LHCN-M2 (cell line): Measurements from ENCODE around the gene EPHA2. TPM values are rescaled to one million over a fixed set of nuclear protein-coding genes. Genes with fewer than 3 reads are reported as not detected.
A peak's percentile ranks its signal among the peaks of the same experiment; 100 is the strongest.
"Not testable (repeated sequence)": the region's sequence is repeated elsewhere in the genome, so short reads cannot be mapped to it uniquely, and the experiment has no call there.

Source experiments
- DNase-seq: peaks from one replicate; pipeline ENCODE4 v3.0.0-alpha.2; 2012; ENCODE audit warnings: low read depth
- polyA plus RNA-seq: library from polyadenylated mRNA; unstranded; fragments of >200 nt; gene quantifications from one replicate; pipeline ENCODE4 v1.2.1, GENCODE V29; 2012; ENCODE audit warnings: missing spikeins
- total RNA-seq: library from RNA; depleted of rRNA; stranded (reverse); fragments of >200 nt; gene quantifications from 2 replicates; pipeline ENCODE4 v1.2.3, GENCODE V29; 2014; rRNA removed

Gene EPHA2
- total RNA-seq = 60.1 and 73.1 TPM in 2 replicates
- 49.4 TPM for polyA plus RNA-seq

- peak; percentile 91 for DNase-seq
Measured at GRCh38 chr1:16155537-16156410, at the start of gene EPHA2. Gene EPHA2 (minus strand): TSS chr1:16156069. CDS start chr1:16155932, 137 bp downstream.

- DNase-seq = no peak
Measured at GRCh38 chr1:16205334-16205671, 49.4 kb upstream of the EPHA2 start.

- DNase-seq = no peak
Measured at GRCh38 chr1:16204634-16205333, 48.9 kb upstream of the EPHA2 start.

- no peak for DNase-seq
Measured at GRCh38 chr1:16204216-16204615, 48.3 kb upstream of the EPHA2 start.

- no peak for DNase-seq
Measured at GRCh38 chr1:16203550-16203949, 47.7 kb upstream of the EPHA2 start.

GRCh38 chr1:16202281-16203210 is 46.7 kb upstream of the EPHA2 start:
- no peak for DNase-seq

GRCh38 chr1:16199700-16200099 is 43.8 kb upstream of the EPHA2 start:
- no peak for DNase-seq

- DNase-seq = no peak
Measured at GRCh38 chr1:16199157-16199501, 43.3 kb upstream of the EPHA2 start.

GRCh38 chr1:16198444-16199156 is 42.7 kb upstream of the EPHA2 start:
- no peak for DNase-seq

- no peak for DNase-seq
Measured at GRCh38 chr1:16196874-16197273, 41.0 kb upstream of the EPHA2 start.

- not testable (repeated sequence) for DNase-seq
Measured at GRCh38 chr1:16196139-16196538, 40.3 kb upstream of the EPHA2 start.

GRCh38 chr1:16195518-16195905 is 39.6 kb upstream of the EPHA2 start:
- DNase-seq = no peak

GRCh38 chr1:16191916-16192546 is 36.2 kb upstream of the EPHA2 start:
- DNase-seq = no peak

GRCh38 chr1:16191309-16191708 is 35.4 kb upstream of the EPHA2 start:
- DNase-seq = no peak

- DNase-seq = no peak
Measured at GRCh38 chr1:16189921-16190621, 34.2 kb upstream of the EPHA2 start.

- DNase-seq = no peak
Measured at GRCh38 chr1:16189003-16189402, 33.1 kb upstream of the EPHA2 start.

GRCh38 chr1:16187748-16188401 is 32.0 kb upstream of the EPHA2 start:
- DNase-seq = peak; percentile 75

- no peak for DNase-seq
Measured at GRCh38 chr1:16186655-16187235, 30.9 kb upstream of the EPHA2 start.
